OCI-LY7 (cell line): ENCODE data around the gene KCNQ2. TPM values are rescaled to one million over a fixed set of nuclear protein-coding genes. Genes with fewer than 3 reads are reported as not detected.

ENCODE experiments used
- BruUV-seq: library from RNA; stranded (reverse); fragments of 400-500 nt; replicated peaks from 2 replicates; lab custom pipeline; 2021; lab: Mats Ljungman, UMichigan
- CTCF ChIA-PET: fragments of 300-600 bp; sonication (Branson Sonifier 250); formaldehyde crosslinking; loops from one replicate; lab custom pipeline; 2022; ENCODE audit warnings: antibody characterized with exemption; ENCODE audit not compliant: unreplicated experiment; lab: Charles Lee
- POLR2A ChIA-PET: fragments of 300-600 bp; sonication (Branson Sonifier 250); formaldehyde crosslinking; loops from one replicate; lab custom pipeline; 2022; ENCODE audit warnings: antibody characterized with exemption; lab: Charles Lee
- DNase-seq: peaks from one replicate; pipeline ENCODE4 v3.0.0-alpha.2; 2015; ENCODE audit warnings: low spot score
- H2AFZ ChIP-seq: fragments of 200-600 bp; sonication (generic), shearing (Covaris generic); 2 replicates; pipeline ENCODE4 v1.6.1; 2014; ENCODE audit warnings: mild to moderate bottlenecking, antibody characterized with exemption, low read length, moderate library complexity
- H3K27ac ChIP-seq: fragments of 200-600 bp; sonication (generic); 2 replicates; pipeline ENCODE4 v1.5.1; 2014; ENCODE audit warnings: mixed run types, low read depth, mild to moderate bottlenecking, moderate library complexity, low read length, inconsistent platforms; ENCODE audit not compliant: poor library complexity, severe bottlenecking
- H3K36me3 ChIP-seq: fragments of 200-600 bp; sonication (generic); 2 replicates; pipeline ENCODE4 v1.6.1; 2014; ENCODE audit warnings: mild to moderate bottlenecking, antibody characterized with exemption, low read length, moderate library complexity, mixed read lengths; ENCODE audit not compliant: insufficient read depth
- H3K4me1 ChIP-seq: fragments of 200-600 bp; sonication (generic); 2 replicates; pipeline ENCODE4 v1.5.1; 2014; ENCODE audit warnings: mild to moderate bottlenecking, low read length; ENCODE audit not compliant: insufficient read depth, poor library complexity, severe bottlenecking
- H3K4me2 ChIP-seq: fragments of 200-600 bp; sonication (generic); 2 replicates; pipeline ENCODE4 v1.6.1; 2014; ENCODE audit warnings: mild to moderate bottlenecking, low read length
- H3K4me3 ChIP-seq: fragments of 200-600 bp; sonication (generic); 2 replicates; pipeline ENCODE4 v1.5.1; 2014; ENCODE audit warnings: mild to moderate bottlenecking, low read depth, low read length; ENCODE audit not compliant: poor library complexity, severe bottlenecking
- H3K79me2 ChIP-seq: fragments of 200-600 bp; sonication (generic); 2 replicates; pipeline ENCODE4 v1.6.1; 2016; ENCODE audit warnings: low read depth, mild to moderate bottlenecking, low read length, moderate library complexity, mixed read lengths; ENCODE audit not compliant: insufficient read depth
- H3K9me2 ChIP-seq: fragments of 200-600 bp; sonication (generic); 2 replicates; pipeline ENCODE4 v1.6.1; 2016; ENCODE audit warnings: mild to moderate bottlenecking, low read length, mixed read lengths; ENCODE audit not compliant: insufficient read depth
- H3K9me3 ChIP-seq: fragments of 200-600 bp; sonication (generic); 2 replicates; pipeline ENCODE4 v1.6.1; 2014; ENCODE audit warnings: mild to moderate bottlenecking, mixed run types, low read length, mixed read lengths
- H4K20me1 ChIP-seq: fragments of 200-600 bp; sonication (generic); 2 replicates; pipeline ENCODE4 v1.6.1; 2014; ENCODE audit warnings: mild to moderate bottlenecking, antibody characterized with exemption, low read length, moderate library complexity, mixed read lengths; ENCODE audit not compliant: insufficient read depth
- EZH2phosphoT487 ChIP-seq: fragments of 200-600 bp; sonication (generic); IDR thresholded peaks from 2 replicates; pipeline ENCODE4 v1.6.1; 2018; ENCODE audit warnings: low read depth, borderline replicate concordance, mild to moderate bottlenecking, mixed run types, antibody characterized with exemption, low read length, moderate library complexity, mixed read lengths
- intact Hi-C: fragments of 100-400 bp; cut with micrococcal nuclease; formaldehyde crosslinking; loops from one replicate; pipeline ENCODE4 v1.10.0; 2022; ENCODE audit not compliant: unreplicated experiment
- total RNA-seq, 2 experiments: library from RNA; depleted of rRNA in 1 of 2; stranded (reverse); fragments of >200 nt in 1 of 2; shearing (Covaris generic) in 1 of 2; gene quantifications; 2 replicates each; pipeline ENCODE4 v1.2.3, GENCODE V29; 2014 to 2022
- TF ChIP-seq, protein P1 (sequence below): fragments of 200-600 bp; sonication (generic); conservative IDR thresholded peaks from 2 replicates; pipeline ENCODE4 v1.5.1; 2014; ENCODE audit warnings: mild to moderate bottlenecking, antibody characterized with exemption, low read length, moderate library complexity, mixed read lengths

Gene KCNQ2
- total RNA-seq, 2 experiments from 2014 or later: not detected

DNA sequence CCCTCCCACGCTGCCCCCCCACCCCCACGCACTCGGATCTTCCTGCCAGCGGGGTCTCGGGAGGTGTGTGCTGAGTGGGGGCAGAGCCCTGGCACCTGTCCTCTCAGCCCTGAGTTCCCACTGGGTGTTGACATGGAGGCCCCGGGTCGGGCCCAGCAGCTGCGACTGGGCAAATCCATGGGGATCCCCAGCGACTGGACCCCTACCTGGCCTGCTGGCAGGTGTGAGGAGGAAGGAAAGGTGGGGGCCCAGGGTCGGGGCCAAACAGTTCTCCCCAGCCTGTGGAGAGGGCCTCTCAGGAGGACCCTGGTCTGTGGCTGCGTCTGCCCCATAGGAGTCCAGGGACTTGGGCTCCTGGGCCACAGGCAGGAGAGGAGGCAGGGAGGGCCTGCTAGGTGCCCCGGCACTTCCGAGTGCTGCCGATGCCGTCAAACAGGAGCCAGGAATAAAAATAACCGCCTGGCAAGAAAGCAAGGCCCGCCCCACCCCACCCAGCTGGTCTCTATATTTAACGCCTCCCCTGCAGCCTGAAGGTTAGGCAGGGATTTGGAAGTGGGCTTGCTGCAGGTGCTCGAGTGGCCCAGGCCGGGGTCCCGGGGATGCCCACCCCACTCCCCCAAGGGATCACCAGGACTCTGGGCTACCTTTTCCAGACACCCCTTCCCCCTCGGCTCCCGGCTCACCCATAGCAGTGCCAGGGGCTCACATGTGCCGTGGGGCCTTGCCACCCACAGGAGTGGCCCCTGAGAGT, 27.9 kb upstream of the KCNQ2 start:
- BruUV-seq: no TSS peak
- CTCF ChIA-PET: no interaction called here
- TF ChIP-seq, protein P1, sequence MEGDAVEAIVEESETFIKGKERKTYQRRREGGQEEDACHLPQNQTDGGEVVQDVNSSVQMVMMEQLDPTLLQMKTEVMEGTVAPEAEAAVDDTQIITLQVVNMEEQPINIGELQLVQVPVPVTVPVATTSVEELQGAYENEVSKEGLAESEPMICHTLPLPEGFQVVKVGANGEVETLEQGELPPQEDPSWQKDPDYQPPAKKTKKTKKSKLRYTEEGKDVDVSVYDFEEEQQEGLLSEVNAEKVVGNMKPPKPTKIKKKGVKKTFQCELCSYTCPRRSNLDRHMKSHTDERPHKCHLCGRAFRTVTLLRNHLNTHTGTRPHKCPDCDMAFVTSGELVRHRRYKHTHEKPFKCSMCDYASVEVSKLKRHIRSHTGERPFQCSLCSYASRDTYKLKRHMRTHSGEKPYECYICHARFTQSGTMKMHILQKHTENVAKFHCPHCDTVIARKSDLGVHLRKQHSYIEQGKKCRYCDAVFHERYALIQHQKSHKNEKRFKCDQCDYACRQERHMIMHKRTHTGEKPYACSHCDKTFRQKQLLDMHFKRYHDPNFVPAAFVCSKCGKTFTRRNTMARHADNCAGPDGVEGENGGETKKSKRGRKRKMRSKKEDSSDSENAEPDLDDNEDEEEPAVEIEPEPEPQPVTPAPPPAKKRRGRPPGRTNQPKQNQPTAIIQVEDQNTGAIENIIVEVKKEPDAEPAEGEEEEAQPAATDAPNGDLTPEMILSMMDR: no peak
- no peak for TF ChIP-seq EZH2phosphoT487

DNA sequence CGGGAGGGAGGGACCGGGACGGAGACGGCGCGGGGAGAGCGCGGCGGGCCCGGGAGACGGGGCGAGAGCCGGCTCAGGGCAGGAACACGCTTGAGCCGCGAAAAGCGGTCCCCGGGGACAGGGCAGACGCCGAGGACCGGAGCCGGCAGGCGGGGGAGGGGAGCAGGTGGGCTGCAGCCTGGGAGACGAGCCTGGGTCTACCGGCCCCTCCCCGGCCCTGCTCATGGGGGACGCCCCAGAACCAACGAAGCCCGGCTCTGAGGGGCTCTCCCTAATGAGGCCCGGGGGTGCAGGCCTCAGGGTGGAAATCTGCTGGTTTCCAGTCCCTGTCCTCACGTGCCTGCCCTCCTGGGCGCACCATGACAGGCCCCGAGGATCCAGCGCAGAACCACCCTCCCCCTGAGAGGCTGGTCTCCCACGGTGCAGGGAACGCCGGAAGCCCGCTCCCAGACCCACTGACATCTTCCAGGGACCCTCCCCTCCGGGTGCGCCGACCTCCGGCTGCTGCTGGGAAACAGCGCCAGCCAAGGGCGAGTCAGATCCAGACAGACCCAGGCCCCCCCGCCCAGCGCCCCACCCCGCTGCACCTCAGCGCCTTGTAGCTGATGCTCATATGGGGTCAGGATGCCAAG, 27.0 kb upstream of the KCNQ2 start:
- no peak overlapping the region for H2AFZ ChIP-seq
- no peaks in the 10 kb centered on the region for H4K20me1 ChIP-seq
- no peak overlapping the region for H3K4me3 ChIP-seq
- H3K4me2 ChIP-seq: no peak overlapping the region; the same call in 1 of the 2 replicates
- intact Hi-C loops: no loop called here
- H3K9me3 ChIP-seq: no peaks in the 10 kb centered on the region
- no peaks in the 10 kb centered on the region for H3K36me3 ChIP-seq
- no TSS peak for BruUV-seq
- DNase-seq: no peak
- no peaks in the 10 kb centered on the region for H3K9me2 ChIP-seq
- ChIA-PET POLR2A (no interaction called here), CTCF (no interaction called here)
- no peak overlapping the region for H3K27ac ChIP-seq
- H3K4me1 ChIP-seq: peaks cover 14% of the 10 kb centered on the region
- H3K79me2 ChIP-seq: no peaks in the 10 kb centered on the region
- TF ChIP-seq, protein P1: no peak
- TF ChIP-seq EZH2phosphoT487: no peak

More for the DNA sequence above, 27.9 kb upstream of the KCNQ2 start:
- Histone ChIP-seq H3K36me3 (no peaks in the 10 kb centered on the region), H2AFZ (no peak overlapping the region), H3K27ac (no peak overlapping the region), H3K4me3 (no peak overlapping the region), H3K4me1 (peaks cover 14% of the 10 kb centered on the region), H3K4me2 (no peak overlapping the region), H4K20me1 (no peaks in the 10 kb centered on the region), H3K9me2 (no peaks in the 10 kb centered on the region), H3K79me2 (no peaks in the 10 kb centered on the region), H3K9me3 (no peaks in the 10 kb centered on the region)
- POLR2A ChIA-PET: no interaction called here
- DNase-seq: no peak
- intact Hi-C loops: no loop called here

DNA sequence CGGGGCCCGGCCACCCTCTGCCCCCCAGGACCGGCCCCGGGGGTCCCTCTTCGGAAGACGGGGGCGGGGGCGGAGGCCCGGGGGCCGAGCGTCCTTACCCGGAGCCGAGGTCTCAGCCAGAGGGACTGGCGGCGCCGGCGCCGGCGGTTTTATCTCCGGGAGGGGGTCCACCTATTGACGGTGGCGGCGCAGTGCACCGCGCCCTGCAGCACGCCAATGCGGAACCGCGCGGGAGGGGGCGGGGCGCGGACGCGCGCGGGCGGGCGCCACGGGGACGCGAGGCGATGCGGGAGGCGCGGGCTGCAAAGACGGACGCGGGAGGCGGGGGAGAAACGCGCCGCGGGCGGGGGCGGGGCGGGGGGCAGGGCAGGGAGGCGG, 26.5 kb upstream of the KCNQ2 start, which contains the start of gene EEF1A2:
EEF1A2 (minus strand) TSS at position 124 of the 378 bp plus-strand sequence. CDS start 1,320 bp downstream, outside the sequence.
- BruUV-seq: no TSS peak
- Histone ChIP-seq H3K36me3 (no peaks in the 10 kb centered on the region), H3K27ac (no peak within 1 kb of the TSS), H3K4me1 (peaks cover 14% of the 10 kb centered on the region), H3K79me2 (no peaks in the 10 kb centered on the region), H3K9me3 (no peaks in the 10 kb centered on the region), H2AFZ (no peak within 1 kb of the TSS), H3K4me2 (peak within 1 kb of the TSS; percentile 40; the same call in 1 of the 2 replicates), H4K20me1 (no peaks in the 10 kb centered on the region), H3K9me2 (no peaks in the 10 kb centered on the region), H3K4me3 (peak within 1 kb of the TSS; percentile 33)
- TF ChIP-seq, protein P1: no peak
- TF ChIP-seq EZH2phosphoT487: no peak
- CTCF ChIA-PET: no interaction called here
- POLR2A ChIA-PET: no interaction called here
- intact Hi-C loops: no loop called here
- peak; percentile 37 for DNase-seq
